Activated T-helper 1 cell treated with anti-CD3 and anti-CD28 coated beads, Interleukin-12 subunit alpha, Interleukin-12 subunit beta, Interleukin-2, Interleukin-4 antibody, amounts not matched to agents 30 ng/mL and 10 ng/mL and 1 ng/mL, durations not matched to agents 14 hours and 24 hours and 36 hours (primary cell): ENCODE data around the gene TMEM139. TPM values are rescaled to one million over a fixed set of nuclear protein-coding genes. Genes with fewer than 3 reads are reported as not detected.
A peak's percentile ranks its signal among the peaks of the same experiment; 100 is the strongest.
"Not testable (repeated sequence)": the region's sequence is repeated elsewhere in the genome, so short reads cannot be mapped to it uniquely, and the experiment has no call there.

Experiments used
- DNase-seq: peaks from one replicate; pipeline ENCODE4 v3.0.0; 2021; ENCODE audit warnings: low spot score
- H3K27ac Mint-ChIP-seq: one replicate; pipeline ENCODE4 v1.8.0; 2021; ENCODE audit warnings: mild to moderate bottlenecking, mixed read lengths
- H3K27me3 Mint-ChIP-seq: one replicate; pipeline ENCODE4 v1.8.0; 2022; ENCODE audit warnings: mild to moderate bottlenecking, moderate library complexity, mixed read lengths; ENCODE audit not compliant: insufficient read depth
- H3K36me3 Mint-ChIP-seq: one replicate; pipeline ENCODE4 v1.8.0; 2021; ENCODE audit warnings: low read depth, mixed read lengths
- H3K4me1 Mint-ChIP-seq: one replicate; pipeline ENCODE4 v1.8.0; 2021; ENCODE audit warnings: low read depth, mixed read lengths
- H3K4me3 Mint-ChIP-seq: one replicate; pipeline ENCODE4 v1.8.0; 2021; ENCODE audit warnings: mild to moderate bottlenecking, moderate library complexity, mixed read lengths
- H3K9me3 Mint-ChIP-seq: one replicate; pipeline ENCODE4 v1.8.0; 2021; ENCODE audit warnings: mixed read lengths
- intact Hi-C: fragments of 100-400 bp; cut with micrococcal nuclease; formaldehyde crosslinking; loops from one replicate; pipeline ENCODE4 v1.15.1; 2024
- total RNA-seq: library from RNA; stranded (reverse); gene quantifications from 2 replicates; pipeline ENCODE4 v1.2.3, GENCODE V29; 2022

Gene TMEM139
- total RNA-seq, 1 donor from 2014 or later, result 0.73 TPM

GRCh38 chr7:143263266-143264195 lies 21.2 kb upstream of the TMEM139 start, which contains the start of gene GSTK1:
Gene GSTK1 (plus strand): TSS chr7:143263441. CDS start chr7:143263514, 73 bp downstream.
- peak within 1 kb of the TSS; percentile 98 for H3K4me3 Mint-ChIP-seq
- peaks cover 67% of the 10 kb centered on the region for H3K4me1 Mint-ChIP-seq
- intact Hi-C loops, result loop anchor here (1.0 to 5.0 kb wide), 6 partner anchors 15 to 456 kb away; partner anchors contain the start of genes CASP2 and ZYX
- H3K9me3 Mint-ChIP-seq, result no peaks in the 10 kb centered on the region
- peaks cover 48% of the 10 kb centered on the region for H3K36me3 Mint-ChIP-seq
- peak; percentile 81 for DNase-seq
- peak within 1 kb of the TSS; percentile 94 for H3K27ac Mint-ChIP-seq
- H3K27me3 Mint-ChIP-seq, result no peaks in the 10 kb centered on the region

DNA sequence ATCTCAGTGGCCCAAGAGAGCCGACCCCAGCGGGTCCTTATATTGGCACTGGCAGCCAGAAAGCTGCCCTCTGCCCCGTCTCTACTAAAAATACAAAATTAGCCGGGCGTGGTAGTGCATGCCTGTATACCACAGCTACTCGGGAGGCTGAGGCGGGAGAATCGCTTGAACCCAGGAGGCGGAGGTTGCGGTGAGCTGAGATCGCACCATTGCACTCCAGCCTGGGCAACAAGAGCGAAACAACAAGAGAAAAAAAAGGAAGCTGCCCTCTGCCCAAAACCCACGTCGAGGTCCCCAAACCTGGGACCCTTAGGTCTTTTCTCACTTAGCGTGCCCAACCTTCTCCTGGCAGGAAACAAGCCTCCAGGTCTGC lies 20.6 kb upstream of the TMEM139 start:
- Mint-ChIP-seq H3K27ac (peak overlapping the region; percentile 94), H3K36me3 (peaks cover 52% of the 10 kb centered on the region), H3K4me3 (peak overlapping the region; percentile 98), H3K4me1 (peaks cover 67% of the 10 kb centered on the region)
- not testable (repeated sequence) for H3K27me3 Mint-ChIP-seq, H3K9me3 Mint-ChIP-seq, DNase-seq
- intact Hi-C loops, result loop anchor here (1.0 to 5.0 kb wide), 4 partner anchors 15 to 457 kb away; partner anchors contain the start of gene ZYX

- Mint-ChIP-seq H3K4me3 (peak overlapping the region; percentile 98), H3K4me1 (peaks cover 66% of the 10 kb centered on the region), H3K27me3 (no peaks in the 10 kb centered on the region), H3K9me3 (no peaks in the 10 kb centered on the region), H3K36me3 (peaks cover 61% of the 10 kb centered on the region), H3K27ac (peak overlapping the region; percentile 94)
- no peak for DNase-seq
- intact Hi-C loops, result loop anchor here (2.0 kb wide), 1 partner anchor 14 kb away; no protein-coding TSS in a partner anchor
Measured at GRCh38 chr7:143265017-143265693, 19.6 kb upstream of the TMEM139 start.

DNA sequence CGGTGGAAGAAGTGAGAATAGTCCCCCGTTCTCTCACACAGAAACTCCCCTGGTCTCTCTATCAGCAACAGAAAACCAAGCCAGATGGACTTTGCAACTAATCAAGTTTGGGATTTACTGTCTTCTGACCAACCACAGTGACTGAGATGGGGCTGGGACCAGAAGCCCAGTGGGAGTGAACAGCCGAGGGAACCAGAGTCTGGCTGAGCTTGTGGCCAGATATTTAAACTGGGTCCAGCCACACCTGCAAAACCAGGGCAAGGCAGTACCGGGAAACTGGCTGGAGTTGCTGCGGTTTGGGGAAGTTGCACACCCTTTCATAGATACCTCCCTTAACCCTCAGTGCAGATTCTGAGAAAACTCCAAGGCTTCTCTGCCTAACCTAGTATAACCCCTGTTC lies 15.5 kb upstream of the TMEM139 start:
- Mint-ChIP-seq H3K9me3 (no peaks in the 10 kb centered on the region), H3K4me1 (peaks cover 65% of the 10 kb centered on the region), H3K27me3 (no peaks in the 10 kb centered on the region), H3K27ac (no peak overlapping the region), H3K4me3 (no peak overlapping the region), H3K36me3 (peaks cover 61% of the 10 kb centered on the region)
- DNase-seq, result no peak
- intact Hi-C loops, result no loop called here

DNA sequence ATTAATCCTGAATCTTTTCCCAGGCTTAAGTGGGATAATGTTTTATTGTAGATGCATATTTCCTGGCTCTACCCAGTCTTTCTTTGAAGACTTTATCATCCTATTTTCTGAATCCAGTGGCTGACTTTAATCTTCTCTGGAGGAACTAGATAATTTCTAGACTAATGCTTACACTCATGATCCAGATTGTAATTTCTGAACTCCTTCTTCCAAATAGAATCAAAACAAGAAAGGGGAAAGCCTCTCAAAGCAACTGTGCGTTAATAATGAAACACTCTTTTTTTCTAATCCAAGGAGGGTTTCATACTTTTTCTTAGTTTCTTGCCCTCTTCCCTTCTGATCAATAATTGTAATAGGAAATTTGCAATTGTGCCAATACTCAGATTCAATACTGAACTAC lies 13.5 kb upstream of the TMEM139 start:
- intact Hi-C loops, result loop anchor here (1.0 kb wide), 1 partner anchor 8 kb away; no protein-coding TSS in a partner anchor
- peaks cover 45% of the 10 kb centered on the region for H3K4me1 Mint-ChIP-seq
- no peak for DNase-seq
- no peak overlapping the region for H3K27ac Mint-ChIP-seq
- H3K36me3 Mint-ChIP-seq, result peaks cover 45% of the 10 kb centered on the region
- no peaks in the 10 kb centered on the region for H3K27me3 Mint-ChIP-seq
- no peaks in the 10 kb centered on the region for H3K9me3 Mint-ChIP-seq
- H3K4me3 Mint-ChIP-seq, result no peak overlapping the region

- Mint-ChIP-seq H3K27ac (no peak overlapping the region), H3K4me3 (no peak overlapping the region), H3K36me3 (peaks cover 34% of the 10 kb centered on the region), H3K9me3 (no peaks in the 10 kb centered on the region), H3K27me3 (no peaks in the 10 kb centered on the region), H3K4me1 (peaks cover 35% of the 10 kb centered on the region)
- intact Hi-C loops, result no loop called here
- DNase-seq, result no peak
Measured at GRCh38 chr7:143272871-143273270, 11.9 kb upstream of the TMEM139 start.

- no peaks in the 10 kb centered on the region for H3K9me3 Mint-ChIP-seq
- intact Hi-C loops, result loop anchor here (1.0 to 10.0 kb wide), 4 partner anchors 8 to 1545 kb away; partner anchors contain the start of gene SSBP1
- H3K36me3 Mint-ChIP-seq, result no peaks in the 10 kb centered on the region
- H3K4me1 Mint-ChIP-seq, result peaks cover 41% of the 10 kb centered on the region
- no peak for DNase-seq
- H3K27me3 Mint-ChIP-seq, result no peaks in the 10 kb centered on the region
- H3K27ac Mint-ChIP-seq, result peak overlapping the region; percentile 88
- H3K4me3 Mint-ChIP-seq, result peak overlapping the region; percentile 61
Measured at GRCh38 chr7:143279186-143280098, 5.3 kb upstream of the TMEM139 start.

- peak overlapping the region; percentile 61 for H3K4me3 Mint-ChIP-seq
- peak overlapping the region; percentile 88 for H3K27ac Mint-ChIP-seq
- no peaks in the 10 kb centered on the region for H3K27me3 Mint-ChIP-seq
- no peak for DNase-seq
- intact Hi-C loops, result loop anchor here (10.0 kb wide), 2 partner anchors 1535 to 1545 kb away; partner anchors contain the start of gene SSBP1
- peaks cover 46% of the 10 kb centered on the region for H3K4me1 Mint-ChIP-seq
- no peaks in the 10 kb centered on the region for H3K9me3 Mint-ChIP-seq
- H3K36me3 Mint-ChIP-seq, result no peaks in the 10 kb centered on the region
Measured at GRCh38 chr7:143280160-143280559, 4.6 kb upstream of the TMEM139 start.

DNA sequence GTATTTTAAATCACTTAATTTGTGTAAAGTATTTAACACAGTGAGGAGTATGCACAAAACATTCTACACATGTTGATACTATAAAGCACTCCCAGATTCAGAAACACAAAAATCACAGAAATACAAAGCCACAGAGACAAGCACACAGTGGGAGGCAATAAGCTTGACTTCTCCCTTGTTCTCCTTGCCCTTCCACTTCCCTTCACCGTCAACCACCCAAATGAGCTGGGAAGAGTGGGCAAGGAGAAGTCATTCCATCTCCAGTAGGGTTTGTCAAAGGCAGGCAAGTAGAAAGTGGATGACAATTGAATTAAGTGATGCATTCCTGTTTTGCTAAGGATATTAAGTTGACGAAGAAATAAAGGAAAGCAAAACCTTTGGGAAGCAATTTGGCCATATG lies 4.2 kb upstream of the TMEM139 start:
- H3K4me3 Mint-ChIP-seq, result peak overlapping the region; percentile 61
- intact Hi-C loops, result loop anchor here (10.0 kb wide), 2 partner anchors 1534 to 1546 kb away; partner anchors contain the start of gene SSBP1
- peak overlapping the region; percentile 88 for H3K27ac Mint-ChIP-seq
- H3K36me3 Mint-ChIP-seq, result no peaks in the 10 kb centered on the region
- no peak for DNase-seq
- no peaks in the 10 kb centered on the region for H3K9me3 Mint-ChIP-seq
- no peaks in the 10 kb centered on the region for H3K27me3 Mint-ChIP-seq
- peaks cover 50% of the 10 kb centered on the region for H3K4me1 Mint-ChIP-seq

GRCh38 chr7:143281529-143281928 lies 3.2 kb upstream of the TMEM139 start:
- no peak overlapping the region for H3K4me3 Mint-ChIP-seq
- no peaks in the 10 kb centered on the region for H3K27me3 Mint-ChIP-seq
- H3K27ac Mint-ChIP-seq, result peak overlapping the region; percentile 25
- no peaks in the 10 kb centered on the region for H3K36me3 Mint-ChIP-seq
- H3K4me1 Mint-ChIP-seq, result peaks cover 51% of the 10 kb centered on the region
- DNase-seq, result no peak
- no peaks in the 10 kb centered on the region for H3K9me3 Mint-ChIP-seq
- intact Hi-C loops, result loop anchor here (10.0 kb wide), 2 partner anchors 1533 to 1547 kb away; partner anchors contain the start of gene SSBP1

- intact Hi-C loops, result loop anchor here (10.0 kb wide), 2 partner anchors 1533 to 1547 kb away; partner anchors contain the start of gene SSBP1
Measured at GRCh38 chr7:143282124-143282523, 2.6 kb upstream of the TMEM139 start.

DNA sequence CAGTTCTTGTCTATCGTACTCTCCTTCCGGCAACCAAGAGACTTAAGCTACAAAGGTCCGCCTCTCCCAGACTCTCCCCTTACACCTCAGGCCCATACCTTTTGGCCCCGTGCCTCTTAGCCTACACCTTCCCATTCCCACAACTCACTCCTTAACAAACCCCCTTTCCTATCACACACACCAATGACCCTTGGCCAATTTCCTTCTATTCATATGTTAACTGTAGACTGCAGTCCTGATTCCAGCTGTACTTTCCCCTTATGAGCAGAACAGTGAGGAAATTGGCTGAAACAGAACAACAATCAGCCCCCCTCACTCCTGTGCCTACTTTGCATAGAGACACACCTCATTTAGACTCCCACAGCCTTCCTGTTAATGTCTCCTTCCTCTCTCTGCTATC lies 1.4 kb upstream of the TMEM139 start:
- Mint-ChIP-seq H3K27ac (no peak overlapping the region), H3K9me3 (peaks cover 4% of the 10 kb centered on the region), H3K4me3 (no peak overlapping the region), H3K4me1 (peaks cover 62% of the 10 kb centered on the region), H3K36me3 (peaks cover 3% of the 10 kb centered on the region), H3K27me3 (no peaks in the 10 kb centered on the region)
- intact Hi-C loops, result loop anchor here (10.0 kb wide), 2 partner anchors 1531 to 1549 kb away; partner anchors contain the start of gene SSBP1
- no peak for DNase-seq

More at GRCh38 chr7:143282124-143282523, 2.6 kb upstream of the TMEM139 start:
- DNase-seq, result no peak
- Mint-ChIP-seq H3K27ac (no peak overlapping the region), H3K27me3 (no peaks in the 10 kb centered on the region), H3K9me3 (peaks cover 4% of the 10 kb centered on the region), H3K4me3 (no peak overlapping the region), H3K4me1 (peaks cover 56% of the 10 kb centered on the region), H3K36me3 (peaks cover 3% of the 10 kb centered on the region)
